Omental fat pad (tissue), 4 donors: ENCODE data around the gene CD207. TPM values are rescaled to one million over a fixed set of nuclear protein-coding genes. Genes with fewer than 3 reads are reported as not detected.
A peak's percentile ranks its signal among the peaks of the same experiment; 100 is the strongest.

Experiments used
- ATAC-seq: fragments of 150-250 bp; one replicate; pipeline ENCODE4 v1.9.1; 2016; ENCODE audit warnings: mild to moderate bottlenecking, moderate library complexity; ENCODE audit not compliant: low FRiP score
- DNase-seq: peaks from one replicate; pipeline ENCODE4 v3.0.0-alpha.2; 2019; ENCODE audit warnings: low spot score
- CTCF ChIP-seq, 3 donors: fragments of 450-650 bp; IDR thresholded peaks; one replicate each; pipeline ENCODE4 v1.5.1; 2016 to 2017; ENCODE audit warnings: antibody characterized with exemption in 3 of 3, mild to moderate bottlenecking in 3 of 3, moderate library complexity in 2 of 3
- total RNA-seq, 4 donors: library from RNA; depleted of rRNA; stranded (reverse); fragments of >200 nt; gene quantifications; one replicate each; pipeline ENCODE4 v1.1.0, GENCODE V29; 2016

Gene CD207
- total RNA-seq, 4 donors from 2014 or later: 0.28 to 0.47 TPM; not detected in 2

- TF ChIP-seq CTCF (IDR thresholded peaks at IDR 0.05): peak in 2 of 3 donors; percentile 11 to 19
- DNase-seq: peak; percentile 82
- peak; percentile 74 for ATAC-seq
Observed at GRCh38 chr2:70861777-70862625, 26.4 kb upstream of the CD207 start.

DNA sequence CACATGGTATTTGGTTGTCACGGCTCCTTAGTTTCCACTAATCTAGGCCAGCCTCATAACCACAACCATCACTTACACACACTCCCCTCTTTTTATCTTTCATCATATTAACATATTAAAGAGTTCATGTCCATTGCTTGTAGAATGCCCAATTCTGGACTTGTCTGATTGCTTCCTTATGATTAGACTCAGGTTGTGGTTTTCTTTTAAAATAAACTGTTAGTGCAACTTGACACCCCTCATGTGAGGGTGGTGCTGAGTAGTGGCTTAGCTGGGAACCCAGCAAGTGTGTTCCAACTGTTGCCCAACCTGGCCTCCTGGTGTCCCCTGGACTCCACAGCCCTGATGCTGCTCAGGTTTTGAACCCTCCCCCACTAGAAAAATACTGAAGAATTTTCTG is 20.1 kb upstream of the CD207 start:
- no peak for TF ChIP-seq CTCF (IDR thresholded peaks at IDR 0.05)
- DNase-seq (no peak), ATAC-seq (no peak)

DNA sequence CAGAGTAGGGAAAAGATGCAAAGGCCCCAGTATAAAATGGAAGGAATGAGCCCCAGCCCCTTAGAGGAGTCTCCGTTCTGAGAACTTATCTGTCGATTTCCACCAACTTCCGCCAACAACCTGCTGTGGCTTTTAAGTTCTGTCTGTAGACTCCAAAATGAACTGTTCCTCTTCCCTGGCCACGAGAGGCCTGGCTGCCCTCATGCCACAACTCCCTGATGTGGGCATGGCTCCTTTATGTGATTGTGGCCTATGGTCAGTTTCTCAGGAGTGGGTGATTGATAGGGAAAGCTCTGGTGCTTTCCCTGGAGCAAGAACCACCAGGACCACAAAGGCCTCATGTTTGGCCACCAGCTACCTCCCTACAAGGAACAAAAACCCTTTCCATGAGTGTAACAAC is 18.8 kb upstream of the CD207 start:
- ATAC-seq (no peak), DNase-seq (no peak)

DNA sequence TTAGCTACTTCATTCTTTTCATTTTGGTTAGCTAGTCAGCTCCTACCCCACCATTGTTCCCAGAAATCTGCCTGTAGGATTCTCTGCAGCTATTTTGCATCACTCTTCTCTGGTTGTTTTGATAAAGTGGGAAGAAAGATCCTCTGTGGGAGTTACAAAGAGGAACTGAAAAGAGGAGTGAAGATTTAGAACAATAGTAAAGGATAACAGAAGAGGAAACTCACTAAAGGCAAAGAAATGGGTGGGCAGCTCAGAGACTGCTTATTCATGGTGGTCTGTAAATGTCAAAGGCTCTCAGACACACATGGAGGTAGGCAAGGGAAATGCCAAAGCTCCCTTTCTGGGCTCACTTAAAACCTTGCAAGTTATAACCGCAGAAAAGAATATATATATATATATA is 17.2 kb upstream of the CD207 start:
- DNase-seq (no peak), ATAC-seq (no peak)
- TF ChIP-seq CTCF (IDR thresholded peaks at IDR 0.05): no peak

More for the DNA sequence above, 18.8 kb upstream of the CD207 start:
- TF ChIP-seq CTCF (IDR thresholded peaks at IDR 0.05): no peak

DNA sequence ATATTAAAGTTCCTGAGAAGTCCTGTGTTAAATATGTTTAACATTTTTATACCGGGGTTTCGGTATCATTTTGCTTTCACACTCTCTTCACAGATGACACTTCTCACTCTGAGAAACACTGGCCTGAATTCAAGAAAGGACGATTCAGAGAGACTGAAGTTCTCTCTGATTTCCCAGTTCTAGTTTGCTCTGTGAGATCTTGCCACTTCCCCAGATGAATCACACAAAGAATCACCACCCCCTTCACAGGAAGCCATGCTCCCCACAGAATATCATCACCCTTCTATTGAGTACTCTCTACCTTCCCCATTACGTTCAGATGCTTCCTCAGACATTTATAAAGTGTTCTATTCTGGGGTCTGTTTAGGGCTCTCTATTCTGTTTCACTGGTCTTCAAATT is 16.1 kb upstream of the CD207 start:
- ATAC-seq (no peak), DNase-seq (no peak)
- TF ChIP-seq CTCF (IDR thresholded peaks at IDR 0.05): no peak

DNA sequence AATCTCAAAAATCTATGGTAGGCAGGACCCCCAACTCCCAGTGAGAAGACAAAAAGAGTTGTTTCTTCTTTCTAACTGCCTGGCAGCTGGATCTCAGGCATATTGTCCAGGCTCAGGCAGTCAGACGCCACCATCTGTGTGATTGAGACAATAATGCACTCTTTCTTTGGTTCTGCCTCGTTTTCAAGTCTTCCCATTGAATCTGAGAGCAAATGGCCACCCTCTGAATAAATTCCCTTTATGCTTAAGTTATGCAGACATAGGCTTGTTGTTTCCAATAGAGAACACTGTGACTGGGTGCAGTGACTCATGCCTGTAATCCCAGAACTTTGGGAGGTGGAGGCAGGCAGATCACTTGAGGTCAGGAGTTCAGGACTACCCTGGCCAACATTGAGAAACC is 15.3 kb upstream of the CD207 start:
- TF ChIP-seq CTCF (IDR thresholded peaks at IDR 0.05): no peak
- no peak for ATAC-seq
- DNase-seq: no peak

- no peak for ATAC-seq
Observed at GRCh38 chr2:70842401-70842800, 6.8 kb upstream of the CD207 start.

More at GRCh38 chr2:70842401-70842800, 6.8 kb upstream of the CD207 start:
- DNase-seq: no peak
- TF ChIP-seq CTCF (IDR thresholded peaks at IDR 0.05): no peak
